HUES48 (cell line): ENCODE data around the gene ADAMTSL5.

Source experiments
- H3K27ac ChIP-seq: one replicate; pipeline ENCODE4 v1.7.0; 2013; ENCODE audit warnings: low read depth, low read length, inconsistent platforms
- H3K27me3 ChIP-seq: 2 replicates; pipeline ENCODE4 v1.6.1; 2013; ENCODE audit warnings: mild to moderate bottlenecking, low read length; ENCODE audit not compliant: control insufficient read depth, insufficient read depth
- H3K36me3 ChIP-seq: 2 replicates; pipeline ENCODE4 v1.6.1; 2013; ENCODE audit warnings: low read length; ENCODE audit not compliant: control insufficient read depth, insufficient read depth
- H3K4me1 ChIP-seq: 2 replicates; pipeline ENCODE4 v1.6.1; 2013; ENCODE audit warnings: mild to moderate bottlenecking, low read length; ENCODE audit not compliant: control insufficient read depth, insufficient read depth
- H3K4me3 ChIP-seq: 2 replicates; pipeline ENCODE4 v1.5.1; 2013; ENCODE audit warnings: mild to moderate bottlenecking, low read depth, low read length
- H3K9ac ChIP-seq: 2 replicates; pipeline ENCODE4 v1.6.1; 2013; ENCODE audit warnings: mild to moderate bottlenecking, low read depth, low read length, moderate library complexity
- H3K9me3 ChIP-seq: 2 replicates; pipeline ENCODE4 v1.6.1; 2013; ENCODE audit warnings: low read length; ENCODE audit not compliant: control insufficient read depth, insufficient read depth

Gene ADAMTSL5

DNA sequence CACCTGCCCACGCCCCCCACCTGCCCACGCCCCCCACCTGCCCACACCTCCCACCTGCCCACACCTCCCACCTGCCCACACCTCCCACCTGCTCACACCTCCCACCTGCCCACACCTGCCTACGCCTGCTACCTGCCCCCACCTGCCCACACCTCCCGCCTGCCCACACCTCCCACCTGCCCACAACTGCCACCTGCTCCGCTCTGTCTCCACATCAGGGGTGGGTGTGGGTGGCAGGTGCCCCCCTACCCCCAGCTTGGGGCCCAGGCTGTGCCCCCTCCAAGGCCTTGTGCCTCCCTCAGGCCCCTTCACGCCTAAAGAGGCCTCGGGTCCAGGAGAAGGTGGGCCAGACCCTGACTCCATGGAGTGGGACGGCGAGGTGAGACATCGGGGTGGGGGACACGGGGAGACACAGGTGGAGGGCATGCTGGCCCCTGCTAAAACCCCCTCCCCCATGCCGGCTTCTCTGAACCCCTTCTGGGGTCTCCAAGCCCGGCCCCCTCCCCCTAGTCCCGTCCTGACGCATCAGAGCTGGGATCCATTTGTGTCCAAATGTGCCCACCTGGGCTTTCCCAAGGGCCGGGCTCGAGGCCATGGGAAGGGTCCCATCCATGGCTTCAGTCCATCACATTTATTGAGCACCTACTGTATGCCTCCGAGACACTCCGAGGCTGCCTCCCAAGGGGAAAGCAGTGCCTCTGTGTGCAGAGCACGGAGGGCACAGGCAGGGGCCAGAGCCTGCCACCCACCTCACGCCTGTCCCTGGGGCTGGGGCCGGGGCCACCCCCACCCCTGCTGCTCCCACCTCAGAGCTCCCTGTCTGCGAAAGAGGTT is 16.0 kb upstream of the ADAMTSL5 start:
- Histone ChIP-seq H3K27me3 (peaks cover 27% of the 10 kb centered on the region), H3K36me3 (no peaks in the 10 kb centered on the region), H3K4me1 (no peaks in the 10 kb centered on the region), H3K27ac (no peak overlapping the region), H3K9ac (no peak overlapping the region), H3K4me3 (no peak overlapping the region), H3K9me3 (no peaks in the 10 kb centered on the region)

DNA sequence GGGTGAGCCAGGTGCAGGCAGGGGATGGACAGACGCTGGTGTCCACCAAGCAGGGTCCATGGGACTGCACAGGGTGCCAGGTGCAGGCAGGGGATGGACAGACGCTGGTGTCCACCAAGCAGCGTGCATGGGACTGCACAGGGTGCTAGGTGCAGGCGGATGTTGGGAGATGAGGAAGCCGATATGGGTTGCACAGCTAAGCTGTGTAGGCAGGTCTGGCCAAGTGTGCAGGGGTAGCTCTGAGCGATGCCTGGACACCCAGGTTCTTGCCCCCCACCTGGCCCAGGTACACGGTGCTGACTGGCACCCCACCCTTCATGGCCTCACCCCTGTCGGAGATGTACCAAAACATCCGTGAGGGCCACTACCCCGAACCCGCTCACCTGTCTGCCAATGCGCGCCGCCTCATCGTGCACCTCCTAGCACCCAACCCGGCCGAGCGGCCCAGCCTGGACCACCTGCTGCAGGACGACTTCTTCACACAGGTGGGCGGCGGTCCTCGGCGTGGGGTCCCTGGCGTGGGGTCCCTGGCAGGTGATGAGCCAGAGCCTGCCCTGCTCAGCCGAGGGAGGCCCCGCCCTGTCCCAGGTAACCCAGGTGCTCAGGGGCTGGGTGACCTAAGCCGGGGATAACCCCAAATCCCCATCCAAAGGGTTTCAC is 15.0 kb upstream of the ADAMTSL5 start:
- no peak overlapping the region for H3K4me3 ChIP-seq
- H3K27me3 ChIP-seq = peaks cover 37% of the 10 kb centered on the region
- H3K4me1 ChIP-seq = no peaks in the 10 kb centered on the region
- no peak overlapping the region for H3K9ac ChIP-seq
- no peaks in the 10 kb centered on the region for H3K36me3 ChIP-seq
- H3K9me3 ChIP-seq = no peaks in the 10 kb centered on the region
- no peak overlapping the region for H3K27ac ChIP-seq

DNA sequence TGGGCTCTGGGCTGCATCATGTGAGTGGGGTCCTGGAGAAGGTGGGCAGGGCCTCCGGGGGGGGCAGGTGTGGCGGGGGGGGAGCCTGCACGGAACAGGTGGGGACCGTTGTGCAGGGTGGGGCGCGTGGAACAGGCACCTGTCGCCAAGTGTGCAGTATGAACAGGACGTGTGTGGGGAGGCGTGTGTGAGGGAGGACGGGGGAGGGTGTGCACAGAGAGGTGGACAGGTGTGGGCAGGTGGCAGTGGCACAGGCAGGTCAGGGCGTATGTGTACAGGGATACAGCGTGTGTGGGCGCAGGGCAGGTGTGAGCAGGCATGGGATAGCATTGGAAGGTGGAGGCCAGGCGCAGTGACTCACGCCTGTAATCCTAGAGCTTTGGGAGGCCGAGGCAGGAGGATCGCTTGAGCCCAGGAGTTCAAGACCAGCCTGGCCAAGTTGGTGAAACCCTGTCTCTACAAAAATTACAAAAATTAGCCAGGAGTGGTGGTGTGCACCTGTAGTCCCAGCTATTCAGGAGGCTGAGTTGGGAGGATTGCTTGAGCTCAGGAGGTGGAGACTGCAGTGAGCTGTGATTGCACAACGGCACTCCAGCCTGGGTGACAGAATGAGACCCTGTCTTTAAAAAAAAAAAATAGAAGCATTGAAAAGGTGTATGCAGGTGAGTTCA is 14.3 kb upstream of the ADAMTSL5 start:
- Histone ChIP-seq H3K27ac (no peak overlapping the region), H3K36me3 (no peaks in the 10 kb centered on the region), H3K4me1 (no peaks in the 10 kb centered on the region), H3K9ac (no peak overlapping the region), H3K4me3 (no peak overlapping the region), H3K27me3 (peaks cover 42% of the 10 kb centered on the region), H3K9me3 (no peaks in the 10 kb centered on the region)

DNA sequence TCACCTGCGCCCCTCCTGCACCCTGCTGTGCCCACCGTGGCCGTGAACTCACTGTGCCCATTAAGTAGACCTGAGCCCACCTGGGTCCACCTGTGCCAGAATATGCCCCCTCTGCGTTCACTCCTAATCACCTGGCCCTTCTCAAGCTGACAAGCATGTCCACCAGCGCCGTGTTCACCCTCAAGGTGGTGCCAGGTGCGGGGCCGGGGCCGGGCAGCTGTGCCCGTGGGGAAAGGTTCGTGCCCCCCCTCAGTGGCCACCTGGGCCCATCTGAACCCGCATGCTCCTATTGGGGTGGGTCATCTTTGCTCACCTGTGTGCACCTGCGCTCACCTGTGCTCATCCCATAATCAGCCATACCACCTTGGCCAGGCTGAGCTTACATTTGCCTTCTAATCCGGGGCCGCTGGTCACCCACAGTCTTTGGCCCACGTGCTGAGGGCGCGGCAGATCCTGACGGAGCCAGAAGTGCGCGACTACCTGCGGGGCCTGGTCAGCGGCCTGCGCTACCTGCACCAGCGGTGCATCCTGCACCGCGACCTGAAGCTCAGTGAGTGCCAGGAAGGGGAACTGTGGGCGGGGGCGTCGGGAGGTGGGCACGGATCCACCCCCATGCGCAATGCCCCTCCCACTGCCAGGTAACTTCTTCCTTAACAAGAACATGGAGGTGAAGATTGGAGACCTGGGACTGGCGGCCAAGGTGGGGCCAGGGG is 13.4 kb upstream of the ADAMTSL5 start:
- Histone ChIP-seq H3K27ac (no peak overlapping the region), H3K36me3 (no peaks in the 10 kb centered on the region), H3K4me3 (no peak overlapping the region), H3K9me3 (no peaks in the 10 kb centered on the region), H3K4me1 (no peaks in the 10 kb centered on the region), H3K27me3 (peaks cover 48% of the 10 kb centered on the region), H3K9ac (no peak overlapping the region)

DNA sequence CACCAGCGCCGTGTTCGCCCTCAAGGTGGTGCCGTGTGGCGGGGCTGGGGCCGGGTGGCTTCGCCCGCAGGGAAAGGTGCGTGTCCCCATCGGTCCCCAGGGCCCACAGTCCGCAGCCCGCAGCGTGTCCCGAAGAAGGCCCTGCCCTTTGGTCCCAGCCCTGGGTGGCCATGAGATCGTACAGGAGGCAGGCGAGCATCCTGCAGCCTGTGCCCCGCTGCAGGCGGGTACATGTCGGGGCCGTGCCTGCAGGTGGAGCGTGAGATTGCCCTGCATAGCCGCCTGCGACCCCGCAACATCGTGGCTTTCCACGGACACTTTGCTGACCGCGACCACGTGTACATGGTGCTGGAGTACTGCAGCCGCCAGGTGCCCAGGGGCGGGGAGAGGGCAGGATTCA is 12.5 kb upstream of the ADAMTSL5 start:
- H3K9ac ChIP-seq = no peak overlapping the region
- no peaks in the 10 kb centered on the region for H3K9me3 ChIP-seq
- no peaks in the 10 kb centered on the region for H3K4me1 ChIP-seq
- peaks cover 48% of the 10 kb centered on the region for H3K27me3 ChIP-seq
- H3K27ac ChIP-seq = no peak overlapping the region
- H3K4me3 ChIP-seq = no peak overlapping the region
- no peaks in the 10 kb centered on the region for H3K36me3 ChIP-seq

DNA sequence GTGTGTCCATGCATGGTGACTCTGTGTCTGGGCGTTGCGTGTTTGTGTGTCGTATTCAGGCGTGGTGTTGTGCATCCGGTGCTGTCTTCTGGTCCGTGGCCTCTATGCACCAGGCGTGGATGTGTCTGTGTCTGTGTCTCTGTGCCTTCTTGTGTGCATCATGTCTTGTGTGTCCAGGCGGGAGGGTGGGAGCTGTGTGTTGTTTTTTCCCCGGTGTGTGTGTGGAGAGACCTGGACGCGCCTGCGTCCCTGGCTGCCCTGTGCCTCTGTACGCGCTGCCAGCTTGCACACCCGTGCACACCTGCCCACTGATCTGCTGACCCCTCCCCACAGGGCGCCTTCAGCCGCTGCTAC is 12.1 kb upstream of the ADAMTSL5 start:
- H3K36me3 ChIP-seq = no peaks in the 10 kb centered on the region
- H3K27me3 ChIP-seq = peaks cover 48% of the 10 kb centered on the region
- no peak overlapping the region for H3K4me3 ChIP-seq
- no peak overlapping the region for H3K27ac ChIP-seq
- no peaks in the 10 kb centered on the region for H3K4me1 ChIP-seq
- H3K9ac ChIP-seq = no peak overlapping the region
- no peaks in the 10 kb centered on the region for H3K9me3 ChIP-seq

DNA sequence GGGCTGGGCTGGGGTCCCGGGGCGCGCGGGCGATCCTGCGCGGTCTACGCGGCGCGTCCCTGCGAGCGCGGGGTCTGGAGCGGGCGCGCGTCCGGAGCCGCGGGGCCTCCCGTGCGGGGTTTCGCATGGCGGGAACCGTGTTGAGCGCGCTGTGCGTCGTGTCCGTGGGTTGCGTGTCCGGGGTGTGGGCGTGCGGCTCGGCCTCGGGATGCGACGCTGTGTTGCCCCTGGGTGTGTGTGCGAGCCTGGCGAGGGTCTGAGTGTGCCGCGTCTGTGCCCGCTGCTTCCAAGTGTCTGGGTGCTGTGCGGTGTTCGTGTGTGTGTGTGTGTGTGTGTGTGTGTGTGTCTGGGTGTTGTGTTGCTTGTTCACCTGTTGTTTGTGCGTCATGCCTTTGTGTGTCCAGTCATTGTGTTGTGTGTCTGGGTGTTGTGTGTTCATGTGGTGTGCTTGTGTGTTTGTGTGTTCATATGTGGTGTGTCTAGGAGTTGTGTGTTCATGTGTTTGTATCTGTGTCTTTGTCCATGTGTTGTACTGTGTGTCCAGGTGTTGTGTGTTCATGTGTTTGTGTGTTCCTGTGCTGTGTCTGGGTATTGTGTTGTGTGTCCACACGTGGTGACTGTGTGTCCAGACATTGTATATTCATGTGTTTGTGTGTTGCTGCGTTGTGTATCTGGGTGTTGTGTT is 11.6 kb upstream of the ADAMTSL5 start:
- no peak overlapping the region for H3K9ac ChIP-seq
- no peaks in the 10 kb centered on the region for H3K36me3 ChIP-seq
- H3K27ac ChIP-seq = no peak overlapping the region
- H3K4me3 ChIP-seq = peak overlapping the region; percentile 14; the same call in 1 of the 2 replicates
- peaks cover 48% of the 10 kb centered on the region for H3K27me3 ChIP-seq
- no peaks in the 10 kb centered on the region for H3K9me3 ChIP-seq
- H3K4me1 ChIP-seq = no peaks in the 10 kb centered on the region

DNA sequence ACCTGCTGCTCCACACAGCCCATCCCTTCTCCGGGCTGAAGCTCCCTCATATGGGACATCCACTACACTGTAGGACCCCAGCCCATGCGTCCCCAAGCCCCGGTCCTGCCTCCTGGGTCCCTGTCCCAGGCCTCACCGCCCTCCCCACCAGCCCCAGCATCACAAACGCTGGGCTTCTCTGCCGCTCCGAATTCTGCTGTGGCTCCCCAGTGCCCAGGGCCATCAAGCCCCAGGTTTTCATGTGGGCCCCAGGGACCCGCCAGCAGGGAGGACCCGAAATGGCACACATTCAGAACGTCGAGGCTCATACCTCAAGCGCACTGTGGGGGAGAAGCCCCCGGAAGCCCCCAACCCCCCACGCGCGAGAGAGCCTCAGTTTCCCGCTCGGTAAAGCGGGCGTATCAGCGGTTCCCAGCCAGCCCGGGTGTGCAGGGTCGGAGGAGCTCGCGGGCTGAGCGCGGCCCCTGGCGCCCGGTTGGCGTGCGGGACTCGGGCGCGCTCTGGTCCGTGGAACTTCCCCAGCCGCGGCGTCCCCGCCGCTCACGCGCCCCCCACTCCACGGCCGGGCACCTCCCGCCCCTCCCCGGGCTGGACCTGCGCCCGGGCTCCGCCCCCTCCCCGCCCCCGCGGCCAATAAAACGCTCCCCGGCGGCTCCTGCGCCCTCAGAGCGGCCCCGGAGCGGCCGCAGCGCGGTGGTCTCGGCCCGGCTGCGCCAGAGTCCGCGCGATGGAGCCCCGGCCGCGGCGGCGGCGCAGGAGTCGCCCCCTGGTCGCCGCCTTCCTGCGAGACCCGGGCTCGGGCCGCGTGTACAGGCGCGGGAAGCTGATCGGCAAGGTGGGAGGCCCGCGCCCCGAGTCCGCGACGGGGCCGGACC is 10.8 kb upstream of the ADAMTSL5 start, which contains the start of gene PLK5:
PLK5 (plus strand) TSS at position 666 of the 875 bp plus-strand sequence. CDS start 2,920 bp downstream, outside the sequence.
- no peak within 1 kb of the TSS for H3K9ac ChIP-seq
- H3K27ac ChIP-seq = no peak within 1 kb of the TSS

DNA sequence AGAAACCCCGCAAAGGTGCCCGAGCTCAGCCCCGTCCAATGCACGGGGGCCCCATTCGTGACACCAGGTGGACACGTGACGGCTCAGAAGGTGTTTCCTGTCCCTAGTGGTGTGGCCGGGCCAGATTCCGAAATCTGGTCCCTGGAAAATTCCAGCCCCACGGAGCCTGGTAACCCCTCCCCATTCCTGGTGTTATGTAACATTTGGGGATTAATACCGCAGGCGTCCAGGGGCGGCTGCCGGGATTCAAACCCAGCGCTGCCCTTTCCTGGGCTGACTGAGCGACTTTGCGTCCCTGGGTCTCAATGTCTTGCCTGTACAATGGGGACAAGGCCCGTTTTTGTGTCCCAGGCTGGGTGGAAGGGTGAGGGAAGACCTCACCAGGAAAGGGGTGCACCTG is 10.0 kb upstream of the ADAMTSL5 start:
- peaks cover 48% of the 10 kb centered on the region for H3K27me3 ChIP-seq

More for the DNA sequence above, 10.8 kb upstream of the ADAMTSL5 start, which contains the start of gene PLK5:
- Histone ChIP-seq H3K4me3 (peak within 1 kb of the TSS; percentile 14; the same call in 1 of the 2 replicates), H3K27me3 (peaks cover 48% of the 10 kb centered on the region), H3K36me3 (no peaks in the 10 kb centered on the region), H3K9me3 (no peaks in the 10 kb centered on the region), H3K4me1 (no peaks in the 10 kb centered on the region)

More for the DNA sequence above, 10.0 kb upstream of the ADAMTSL5 start:
- Histone ChIP-seq H3K36me3 (no peaks in the 10 kb centered on the region), H3K27ac (no peak overlapping the region), H3K4me1 (no peaks in the 10 kb centered on the region), H3K9me3 (no peaks in the 10 kb centered on the region), H3K4me3 (no peak overlapping the region), H3K9ac (no peak overlapping the region)
